ENCODE data around the gene SYT8.

GRCh38 chr11:1875093-1875850 is 40.5 kb downstream of the SYT8 start:
- TF ChIP-seq ETS1 (IDR thresholded peaks at IDR 0.05), result no peak
- TF ChIP-seq CTCF (conservative IDR thresholded peaks at IDR 0.05; ENCODE audit: low read depth in 2 of 2), result no peak
- no peak for TF ChIP-seq EZH2 (IDR thresholded peaks at IDR 0.05; ENCODE audit: low read depth, unreplicated experiment)
- TF ChIP-seq JUNB (IDR thresholded peaks at IDR 0.05; ENCODE audit: unreplicated experiment), result no peak
- TF ChIP-seq REST (IDR thresholded peaks at IDR 0.05; ENCODE audit: unreplicated experiment), result no peak
- TF ChIP-seq EZH2phosphoT487 (IDR thresholded peaks at IDR 0.05; ENCODE audit: unreplicated experiment), result no peak
- no peak for TF ChIP-seq POLR2AphosphoS5 (IDR thresholded peaks at IDR 0.05; ENCODE audit: low read depth)
- no peak for TF ChIP-seq ZNF114 (CRISPR knock-in tag; IDR thresholded peaks at IDR 0.05)
- no peak for TF ChIP-seq CREB1 (CRISPR knock-in tag; IDR thresholded peaks at IDR 0.05; ENCODE audit: low read depth)
- TF ChIP-seq NANOG (IDR thresholded peaks at IDR 0.05; ENCODE audit: borderline replicate concordance), result no peak
- no peak for TF ChIP-seq ZNF331 (CRISPR knock-in tag; IDR thresholded peaks at IDR 0.05; ENCODE audit: low read depth)
- no peak for TF ChIP-seq ZNF462 (CRISPR knock-in tag; IDR thresholded peaks at IDR 0.05)
- TF ChIP-seq STAT1 (IDR thresholded peaks at IDR 0.05; ENCODE audit: unreplicated experiment), result no peak

Data from GM23338 (cell line).